AG04449 (cell line): Measurements from ENCODE around the gene SHC4.

Experiments used
- CTCF ChIA-PET: fragments of 350-600 bp; formaldehyde crosslinking; extraction: SDS; loops from one replicate; lab custom pipeline; 2021; ENCODE audit warnings: antibody characterized with exemption; lab: Yijun Ruan, JAX
- POLR2A ChIA-PET: fragments of 400-600, 350-600 bp; formaldehyde crosslinking; extraction: SDS; loops from one replicate; lab custom pipeline; 2020; ENCODE audit warnings: antibody characterized with exemption, inconsistent platforms; lab: Yijun Ruan, JAX
- DNase-seq: peaks from one replicate; pipeline ENCODE4 v3.0.0-alpha.2; 2010; ENCODE audit warnings: low read depth, low spot score
- H3K4me3 ChIP-seq: 2 replicates; pipeline ENCODE4 v1.5.1; 2011; ENCODE audit warnings: low read depth, mild to moderate bottlenecking, control low read depth, low read length
- TF ChIP-seq, protein P1 (sequence below): IDR thresholded peaks from one replicate; pipeline ENCODE4 v1.5.1; 2011; ENCODE audit warnings: mild to moderate bottlenecking, moderate library complexity, low read length, control low read depth, inconsistent platforms; ENCODE audit not compliant: insufficient read depth; ENCODE audit errors: missing control alignments

SHC4 gene

DNA sequence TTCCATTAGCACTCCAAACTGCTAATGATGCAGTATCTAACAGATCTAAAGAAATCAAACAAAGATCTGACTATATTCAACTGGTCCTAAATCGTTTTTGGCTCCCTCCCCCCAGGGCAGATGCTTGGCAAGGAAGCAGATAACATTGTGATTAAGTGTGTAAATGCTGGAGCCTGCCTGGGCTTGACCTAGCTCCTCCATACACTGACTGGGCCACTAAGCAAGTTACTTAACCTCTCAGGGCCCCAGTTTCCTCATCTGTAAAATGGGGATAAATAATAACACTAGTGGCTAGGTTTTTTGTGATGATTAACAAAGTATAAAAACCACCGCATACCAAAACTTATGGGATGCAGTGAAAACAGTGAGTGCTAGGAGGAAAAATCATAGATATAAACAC is 76.6 kb downstream of the SHC4 start:
- TF ChIP-seq, protein P1, sequence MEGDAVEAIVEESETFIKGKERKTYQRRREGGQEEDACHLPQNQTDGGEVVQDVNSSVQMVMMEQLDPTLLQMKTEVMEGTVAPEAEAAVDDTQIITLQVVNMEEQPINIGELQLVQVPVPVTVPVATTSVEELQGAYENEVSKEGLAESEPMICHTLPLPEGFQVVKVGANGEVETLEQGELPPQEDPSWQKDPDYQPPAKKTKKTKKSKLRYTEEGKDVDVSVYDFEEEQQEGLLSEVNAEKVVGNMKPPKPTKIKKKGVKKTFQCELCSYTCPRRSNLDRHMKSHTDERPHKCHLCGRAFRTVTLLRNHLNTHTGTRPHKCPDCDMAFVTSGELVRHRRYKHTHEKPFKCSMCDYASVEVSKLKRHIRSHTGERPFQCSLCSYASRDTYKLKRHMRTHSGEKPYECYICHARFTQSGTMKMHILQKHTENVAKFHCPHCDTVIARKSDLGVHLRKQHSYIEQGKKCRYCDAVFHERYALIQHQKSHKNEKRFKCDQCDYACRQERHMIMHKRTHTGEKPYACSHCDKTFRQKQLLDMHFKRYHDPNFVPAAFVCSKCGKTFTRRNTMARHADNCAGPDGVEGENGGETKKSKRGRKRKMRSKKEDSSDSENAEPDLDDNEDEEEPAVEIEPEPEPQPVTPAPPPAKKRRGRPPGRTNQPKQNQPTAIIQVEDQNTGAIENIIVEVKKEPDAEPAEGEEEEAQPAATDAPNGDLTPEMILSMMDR: no peak
- CTCF ChIA-PET: interaction anchor here (1.0 to 1.1 kb wide), 2 partner anchors 9 to 89 kb away, joined by 4 to 5 read pairs; no protein-coding TSS in a partner anchor
- POLR2A ChIA-PET: no interaction called here
- H3K4me3 ChIP-seq: no peak overlapping the region
- DNase-seq: no peak

DNA sequence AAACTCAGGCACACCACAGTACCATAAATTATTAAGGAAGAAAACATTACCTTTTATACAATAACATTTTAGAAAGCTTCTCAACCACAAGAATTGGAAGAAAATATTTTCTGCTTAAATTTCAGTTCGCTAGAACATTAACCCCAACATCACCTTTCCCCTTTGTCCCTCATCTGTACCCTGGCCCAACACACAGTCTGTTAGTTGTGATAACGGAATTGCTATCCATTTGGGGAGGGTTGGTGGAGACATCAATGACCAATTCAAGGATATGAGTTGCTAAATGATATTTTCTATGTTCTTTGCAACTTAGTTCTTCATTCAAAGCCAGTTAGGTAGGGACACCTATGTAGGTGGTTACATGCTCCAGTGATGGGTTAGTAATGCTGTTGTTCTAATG is 80.0 kb downstream of the SHC4 start:
- DNase-seq: no peak
- ChIA-PET CTCF (no interaction called here), POLR2A (no interaction called here)
- H3K4me3 ChIP-seq: no peak overlapping the region
- TF ChIP-seq, protein P1: no peak

DNA sequence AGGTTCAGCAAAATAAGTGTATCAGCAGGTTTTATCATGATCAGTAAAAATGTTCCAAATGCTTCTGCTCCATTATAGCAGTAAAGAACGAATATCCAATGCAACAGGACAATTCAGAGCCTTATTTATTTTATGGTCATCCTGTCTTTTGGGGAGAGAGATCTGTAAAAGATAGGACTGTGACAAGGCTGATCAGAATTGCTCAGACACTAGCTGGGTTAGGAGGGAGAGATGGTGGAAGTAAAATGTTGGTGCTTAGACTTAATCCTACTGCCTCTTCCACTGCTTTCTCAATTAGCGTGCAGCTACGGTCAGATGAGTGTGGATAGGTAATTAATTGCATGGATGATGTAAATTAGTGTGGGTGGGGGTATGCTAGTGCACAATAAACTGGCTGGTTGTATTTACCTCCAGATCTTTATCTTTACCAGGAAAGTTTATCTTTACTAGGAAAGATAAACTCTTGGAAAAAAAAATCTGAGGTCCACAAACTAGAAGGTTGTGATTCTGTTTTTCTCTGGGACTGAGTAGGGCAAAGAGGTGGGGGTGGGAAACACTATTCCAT is 83.6 kb downstream of the SHC4 start:
- DNase-seq: no peak
- POLR2A ChIA-PET: no interaction called here
- TF ChIP-seq, protein P1: no peak
- CTCF ChIA-PET: interaction anchor here (0.9 to 4.8 kb wide), 7 partner anchors 8 to 266 kb away, joined by 3 to 31 read pairs (median 5); partner anchors contain the start of gene SHC4
- peak overlapping the region; percentile 18 for H3K4me3 ChIP-seq

DNA sequence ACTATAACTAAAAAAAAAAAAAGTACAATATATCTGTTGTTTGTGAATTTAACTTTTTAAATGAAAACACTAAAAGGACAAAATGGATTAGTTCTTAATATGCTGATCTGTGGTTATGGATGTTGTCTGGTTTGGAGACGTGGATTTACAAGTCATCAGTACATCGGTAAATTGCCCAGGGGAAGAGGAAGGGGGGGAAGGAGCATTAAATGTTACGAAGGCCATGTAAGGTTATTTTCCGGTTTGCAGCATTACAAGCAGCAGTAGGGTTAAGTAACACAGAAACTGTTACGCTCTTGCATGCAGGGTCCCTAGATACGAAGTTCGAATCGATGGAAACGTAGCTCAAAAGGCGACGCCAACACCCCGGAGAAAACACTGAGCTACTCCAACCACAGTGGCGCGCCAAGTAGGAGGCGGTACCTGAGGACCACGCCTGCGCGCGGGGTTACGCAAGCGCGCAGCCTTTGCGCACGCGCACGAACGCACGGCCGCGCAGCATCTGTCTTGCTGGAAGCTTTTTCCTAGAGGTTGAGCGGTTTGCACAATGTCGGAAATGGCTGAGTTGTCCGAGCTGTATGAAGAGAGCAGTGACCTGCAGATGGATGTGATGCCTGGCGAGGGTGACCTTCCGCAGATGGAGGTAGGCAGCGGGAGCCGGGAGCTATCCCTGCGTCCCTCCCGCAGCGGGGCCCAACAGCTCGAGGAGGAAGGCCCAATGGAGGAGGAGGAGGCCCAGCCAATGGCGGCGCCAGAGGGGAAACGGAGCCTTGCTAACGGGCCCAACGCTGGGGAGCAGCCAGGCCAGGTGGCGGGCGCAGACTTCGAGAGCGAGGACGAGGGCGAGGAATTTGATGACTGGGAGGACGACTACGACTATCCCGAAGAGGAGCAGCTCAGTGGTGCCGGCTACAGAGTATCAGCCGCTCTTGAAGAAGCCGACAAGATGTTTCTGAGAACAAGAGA is 85.8 kb downstream of the SHC4 start, which contains the start of gene EID1:
EID1 (plus strand) TSS at position 505 of the 966 bp plus-strand sequence; CDS start at position 548, 43 bp downstream.
- ChIA-PET POLR2A (interaction anchor here (0.7 to 1.5 kb wide), 6 partner anchors 10 to 260 kb away, joined by 3 to 6 read pairs (median 4); partner anchors contain the start of gene SHC4), CTCF (interaction anchor here (0.9 to 4.8 kb wide), 12 partner anchors 9 to 278 kb away, joined by 3 to 31 read pairs (median 4); partner anchors contain the start of gene COPS2)
- TF ChIP-seq, protein P1: peak; percentile 24
- peak within 1 kb of the TSS; percentile 87 for H3K4me3 ChIP-seq
- DNase-seq: peak; percentile 68

DNA sequence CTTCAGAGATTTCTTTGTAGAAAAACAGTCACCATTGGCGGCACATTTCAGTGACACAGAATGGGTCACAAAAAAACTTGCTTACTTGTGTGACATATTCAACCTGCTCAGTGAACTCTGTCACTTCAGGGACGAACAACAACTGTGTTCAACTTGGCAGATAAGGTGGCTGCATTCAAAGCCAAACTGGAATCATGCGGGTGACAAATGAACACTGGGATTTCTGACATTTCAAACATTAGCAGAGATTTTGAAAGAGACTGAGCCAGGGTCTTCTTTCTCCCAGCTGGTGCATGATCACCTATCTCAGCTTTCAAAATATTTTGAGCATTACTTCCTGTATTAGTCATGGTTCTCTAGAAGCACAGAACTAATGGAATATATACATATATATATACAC is 87.7 kb downstream of the SHC4 start:
- CTCF ChIA-PET: interaction anchor here (2.3 kb wide), 1 partner anchor 100 kb away, joined by 9 read pairs; no protein-coding TSS in a partner anchor
- no peak for DNase-seq
- TF ChIP-seq, protein P1: no peak
- H3K4me3 ChIP-seq: no peak overlapping the region
- POLR2A ChIA-PET: no interaction called here
